CD4-positive, alpha-beta memory T cell (primary cell): ENCODE results near the gene TBX21. TPM values are rescaled to one million over a fixed set of nuclear protein-coding genes. Genes with fewer than 3 reads are reported as not detected.

Experiments used
- CTCF ChIA-PET: fragments of 350-600 bp; sonication (Branson Sonifier 250); formaldehyde crosslinking; loops from one replicate; lab custom pipeline; 2021; ENCODE audit warnings: inconsistent platforms; ENCODE audit not compliant: partially characterized antibody; lab: Charles Lee
- POLR2A ChIA-PET: fragments of 350-600 bp; sonication (Branson Sonifier 250); formaldehyde crosslinking; loops from one replicate; lab custom pipeline; 2021; ENCODE audit not compliant: partially characterized antibody; lab: Charles Lee
- DNase-seq, 5 donors: peaks; one replicate each; pipeline versions ENCODE4 v3.0.0 to v3.0.0-alpha.2; 2020 to 2022; ENCODE audit warnings: mixed read lengths in 1 of 5
- H3K27ac ChIP-seq: one replicate; pipeline ENCODE4 v1.7.0; 2013; ENCODE audit warnings: low read depth, low read length
- H3K27me3 ChIP-seq: 2 replicates; pipeline ENCODE4 v1.7.0; 2013; ENCODE audit warnings: mild to moderate bottlenecking, low read length, moderate library complexity; ENCODE audit not compliant: insufficient read depth
- H3K36me3 ChIP-seq: 2 replicates; pipeline ENCODE4 v1.7.0; 2013; ENCODE audit warnings: mild to moderate bottlenecking, low read length, moderate library complexity; ENCODE audit not compliant: insufficient read depth
- H3K4me1 ChIP-seq: 2 replicates; pipeline ENCODE4 v1.7.0; 2013; ENCODE audit warnings: mild to moderate bottlenecking, low read length, moderate library complexity; ENCODE audit not compliant: insufficient read depth
- H3K4me3 ChIP-seq, 2 donors: one replicate each; pipeline ENCODE4 v1.7.0; 2013; ENCODE audit warnings: low read length in 2 of 2, mild to moderate bottlenecking in 1 of 2
- H3K9me3 ChIP-seq, 2 donors: one replicate each; pipeline ENCODE4 v1.7.0; 2013; ENCODE audit warnings: low read length in 2 of 2, control low read depth in 1 of 2; ENCODE audit not compliant: control insufficient read depth in 1 of 2
- H3K27ac Mint-ChIP-seq, 7 donors: one replicate each; pipeline ENCODE4 v1.8.0; 2020 to 2021; ENCODE audit warnings: mixed read lengths in 7 of 7, mild to moderate bottlenecking in 6 of 7, inconsistent platforms in 3 of 7, moderate library complexity in 3 of 7
- H3K27me3 Mint-ChIP-seq, 2 donors: one replicate each; pipeline ENCODE4 v1.8.0; 2020 to 2021; ENCODE audit warnings: mixed read lengths in 2 of 2
- H3K36me3 Mint-ChIP-seq, 2 donors: one replicate each; pipeline ENCODE4 v1.8.0; 2020 to 2021; ENCODE audit warnings: mixed read lengths in 2 of 2, inconsistent platforms in 1 of 2, mild to moderate bottlenecking in 1 of 2
- H3K4me1 Mint-ChIP-seq, 4 donors: one replicate each; pipeline ENCODE4 v1.8.0; 2020 to 2021; ENCODE audit warnings: mixed read lengths in 4 of 4, mild to moderate bottlenecking in 1 of 4
- H3K4me3 Mint-ChIP-seq, 8 donors: one replicate each; pipeline ENCODE4 v1.8.0; 2020 to 2021; ENCODE audit warnings: mixed read lengths in 8 of 8, mild to moderate bottlenecking in 7 of 8, moderate library complexity in 6 of 8, inconsistent platforms in 3 of 8
- H3K9me3 Mint-ChIP-seq, 8 donors: one replicate each; pipeline ENCODE4 v1.8.0; 2020 to 2021; ENCODE audit warnings: mixed read lengths in 8 of 8, mild to moderate bottlenecking in 5 of 8, inconsistent platforms in 3 of 8, moderate library complexity in 1 of 8
- intact Hi-C: fragments of 100-400 bp; cut with micrococcal nuclease; formaldehyde crosslinking; loops from one replicate; pipeline ENCODE4 v1.15.1; 2023
- polyA plus RNA-seq, 2 donors: library from polyadenylated mRNA; unstranded; fragments of 300-500 nt; fragmentation: Illumina TruSeq; gene quantifications; one replicate each; pipeline ENCODE4 v1.2.3, GENCODE V29; 2021
- total RNA-seq, 2 experiments: library from RNA; stranded (reverse); gene quantifications; one replicate each; pipeline ENCODE4 v1.2.3, GENCODE V29; 2021

The TBX21 gene
- total and polyA plus RNA-seq, 4 experiments from 2014 or later = 6.8 to 17.9 (median 13.6) TPM

DNA sequence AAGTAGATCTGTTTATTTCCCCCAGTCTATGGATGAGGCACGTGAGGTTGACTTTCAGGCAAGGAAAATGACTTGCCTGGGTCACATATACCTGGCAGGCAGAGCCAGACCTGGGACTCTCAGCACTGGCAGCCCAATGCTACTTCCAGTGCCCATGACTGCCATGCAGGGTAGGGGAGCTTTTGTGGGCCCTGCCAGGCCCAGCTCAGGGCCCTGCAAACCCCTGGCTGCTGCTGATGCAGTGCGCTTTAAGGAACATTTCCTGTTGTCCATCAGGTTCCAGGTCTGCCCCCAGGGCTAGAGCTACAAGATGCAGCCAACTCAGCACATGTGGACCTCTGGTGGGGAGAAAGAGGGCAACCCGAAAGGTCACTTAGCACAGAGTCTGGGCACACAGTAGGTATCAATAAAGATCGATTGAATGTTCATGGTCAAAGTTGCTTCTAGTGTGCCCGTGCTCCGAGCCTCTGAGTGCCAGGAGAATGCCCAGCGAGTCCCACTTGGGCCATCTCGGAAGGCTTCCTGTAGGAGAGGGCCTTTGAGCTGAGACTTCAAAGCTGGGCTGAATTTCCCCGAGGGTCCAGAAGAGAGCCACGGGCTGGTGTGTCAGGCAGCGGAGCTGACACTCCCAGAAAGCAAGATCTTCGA is 513 bp upstream of the TBX21 start:
- H3K27me3 Mint-ChIP-seq = peaks cover 0 to 1% of the 10 kb centered on the region in 2 donors
- ChIA-PET POLR2A (interaction anchor here (0.7 to 8.0 kb wide), 18 partner anchors 9 to 208 kb away, joined by 3 to 145 read pairs (median 7); partner anchors contain the start of genes KPNB1, LRRC46, MRPL10 and OSBPL7), CTCF (interaction anchor here (0.8 to 3.9 kb wide), 22 partner anchors 9 to 110 kb away, joined by 3 to 62 read pairs (median 4); partner anchors contain the start of gene TBKBP1)
- no peaks in the 10 kb centered on the region for H3K9me3 ChIP-seq
- H3K4me1 Mint-ChIP-seq = peaks cover 31 to 89% (median 45%) of the 10 kb centered on the region in 4 donors
- DNase-seq = no peak
- H3K27ac Mint-ChIP-seq = peak overlapping the region; percentile 66 to 91 (median 86)
- H3K27ac ChIP-seq = peak overlapping the region; percentile 70
- peak overlapping the region; percentile 68 to 91 (median 76) for H3K4me3 Mint-ChIP-seq
- no peaks in the 10 kb centered on the region for H3K36me3 ChIP-seq
- H3K27me3 ChIP-seq = no peaks in the 10 kb centered on the region
- peaks cover 0 to 11% of the 10 kb centered on the region in 2 donors for H3K36me3 Mint-ChIP-seq
- peak overlapping the region in 1 of 2 donors; percentile 1 for H3K4me3 ChIP-seq
- no peaks in the 10 kb centered on the region for H3K9me3 Mint-ChIP-seq
- intact Hi-C loops = loop anchor here (1.0 kb wide), 3 partner anchors 11 to 44 kb away; no protein-coding TSS in a partner anchor
- H3K4me1 ChIP-seq = peaks cover 39% of the 10 kb centered on the region

DNA sequence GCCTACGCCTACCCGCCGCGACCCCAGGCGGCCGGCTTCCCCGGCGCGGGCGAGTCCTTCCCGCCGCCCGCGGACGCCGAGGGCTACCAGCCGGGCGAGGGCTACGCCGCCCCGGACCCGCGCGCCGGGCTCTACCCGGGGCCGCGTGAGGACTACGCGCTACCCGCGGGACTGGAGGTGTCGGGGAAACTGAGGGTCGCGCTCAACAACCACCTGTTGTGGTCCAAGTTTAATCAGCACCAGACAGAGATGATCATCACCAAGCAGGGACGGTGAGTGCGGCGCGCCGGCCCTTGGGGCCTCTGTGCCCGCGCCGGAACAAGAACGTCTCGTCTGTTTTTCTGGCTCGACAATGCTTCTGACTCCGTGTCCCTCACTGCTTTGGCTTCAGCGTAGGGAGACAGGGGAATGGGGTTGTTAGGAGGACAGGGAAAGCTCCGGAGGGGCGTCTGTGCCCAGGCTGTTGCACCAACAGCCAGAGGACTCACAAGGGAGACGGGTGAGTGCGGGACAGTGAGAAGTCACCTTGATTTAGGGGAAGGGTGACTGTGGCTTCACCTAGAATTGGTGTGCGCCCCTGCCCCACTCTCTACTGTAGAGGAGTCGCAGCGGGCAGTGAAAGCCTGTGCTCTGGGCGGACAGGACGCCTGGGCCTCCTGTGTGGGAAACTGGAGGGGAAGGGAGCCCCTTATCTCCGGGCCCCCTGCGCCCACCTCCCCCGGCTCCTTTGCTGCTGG is 806 bp downstream of the TBX21 start:
- H3K36me3 Mint-ChIP-seq = peaks cover 0 to 11% of the 10 kb centered on the region in 2 donors
- peak overlapping the region; percentile 70 for H3K27ac ChIP-seq
- H3K4me3 Mint-ChIP-seq = peak overlapping the region; percentile 92 to 100 (median 100)
- peak overlapping the region; percentile 72 to 83 for H3K4me3 ChIP-seq
- H3K4me1 Mint-ChIP-seq = peaks cover 33 to 84% (median 46%) of the 10 kb centered on the region in 4 donors
- ChIA-PET CTCF (interaction anchor here (0.8 to 3.9 kb wide), 22 partner anchors 8 to 75 kb away, joined by 3 to 62 read pairs (median 4); partner anchors contain the start of gene TBKBP1), POLR2A (interaction anchor here (0.7 to 8.0 kb wide), 22 partner anchors 8 to 411 kb away, joined by 3 to 145 read pairs (median 6); partner anchors contain the start of genes CDK5RAP3, EFCAB13, KPNB1 and LRRC46)
- H3K4me1 ChIP-seq = peaks cover 43% of the 10 kb centered on the region
- H3K27me3 Mint-ChIP-seq = peaks cover 0 to 1% of the 10 kb centered on the region in 2 donors
- no peaks in the 10 kb centered on the region for H3K9me3 ChIP-seq
- no peaks in the 10 kb centered on the region for H3K27me3 ChIP-seq
- peak in 1 of 5 donors; percentile 29 for DNase-seq
- peak overlapping the region; percentile 85 to 99 (median 97) for H3K27ac Mint-ChIP-seq
- H3K9me3 Mint-ChIP-seq = no peaks in the 10 kb centered on the region
- intact Hi-C loops = loop anchor here (1.0 kb wide), 3 partner anchors 13 to 42 kb away; no protein-coding TSS in a partner anchor
- H3K36me3 ChIP-seq = no peaks in the 10 kb centered on the region

DNA sequence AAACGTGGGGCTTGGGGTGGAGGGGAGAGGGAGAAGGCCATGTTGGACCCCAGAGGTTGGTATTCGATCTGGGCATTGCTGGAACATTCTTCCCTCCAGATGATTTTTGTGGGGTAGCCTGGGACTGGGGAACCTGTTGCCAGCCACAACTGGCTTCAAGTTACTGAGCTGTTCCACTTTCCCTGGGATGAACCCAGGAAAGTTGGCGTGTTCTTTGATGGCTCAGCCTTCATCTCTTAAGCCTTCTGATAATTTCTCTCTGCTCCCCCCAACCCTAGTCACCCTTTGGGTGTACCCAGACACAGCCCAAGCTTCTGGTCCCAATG is 2.1 kb downstream of the TBX21 start:
- Mint-ChIP-seq H3K27me3 (peaks cover 0 to 1% of the 10 kb centered on the region in 2 donors), H3K36me3 (peaks cover 0 to 11% of the 10 kb centered on the region in 2 donors), H3K4me1 (peaks cover 35 to 81% (median 46%) of the 10 kb centered on the region in 4 donors), H3K9me3 (no peaks in the 10 kb centered on the region), H3K4me3 (peak overlapping the region; percentile 92 to 100 (median 100)), H3K27ac (peak overlapping the region; percentile 85 to 99 (median 94))
- no peaks in the 10 kb centered on the region for H3K27me3 ChIP-seq
- H3K9me3 ChIP-seq = no peaks in the 10 kb centered on the region
- CTCF ChIA-PET = interaction anchor here (1.3 to 1.9 kb wide), 3 partner anchors 36 to 38 kb away, joined by 4 to 6 read pairs (median 5); no protein-coding TSS in a partner anchor
- no peaks in the 10 kb centered on the region for H3K36me3 ChIP-seq
- DNase-seq = no peak
- H3K4me3 ChIP-seq = peak overlapping the region; percentile 72 to 83
- POLR2A ChIA-PET = interaction anchor here (0.9 to 8.0 kb wide), 12 partner anchors 10 to 412 kb away, joined by 3 to 145 read pairs (median 6); partner anchors contain the start of genes EFCAB13, KPNB1, PNPO and TBKBP1
- peak overlapping the region; percentile 70 for H3K27ac ChIP-seq
- intact Hi-C loops = no loop called here
- H3K4me1 ChIP-seq = peaks cover 43% of the 10 kb centered on the region

DNA sequence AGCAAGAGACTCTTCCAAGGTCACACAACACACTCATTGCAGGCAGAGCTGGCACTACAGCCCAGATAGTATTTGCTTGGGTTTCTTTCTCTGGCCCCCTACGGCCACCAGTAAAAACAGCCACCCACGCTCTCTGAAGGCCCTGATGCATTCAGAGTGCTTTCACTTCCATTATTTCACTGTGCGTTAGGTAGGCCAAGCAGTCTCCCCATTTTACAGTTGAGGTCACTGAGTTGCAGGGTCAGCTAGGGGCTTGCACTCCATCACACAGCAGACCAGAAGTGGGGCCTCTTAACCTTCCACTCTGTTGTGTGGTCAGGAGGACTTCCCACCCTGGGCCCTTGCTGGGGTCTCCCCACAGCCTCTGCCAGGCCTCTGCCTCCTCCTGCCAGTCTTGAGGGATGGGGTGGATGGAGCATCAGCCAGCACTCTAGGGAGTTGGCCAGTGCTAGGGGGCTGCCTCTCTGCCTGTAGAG is 2.5 kb downstream of the TBX21 start:
- intact Hi-C loops = no loop called here
- Mint-ChIP-seq H3K4me3 (peak overlapping the region; percentile 92 to 100 (median 100)), H3K4me1 (peaks cover 36 to 80% (median 49%) of the 10 kb centered on the region in 4 donors)

DNA sequence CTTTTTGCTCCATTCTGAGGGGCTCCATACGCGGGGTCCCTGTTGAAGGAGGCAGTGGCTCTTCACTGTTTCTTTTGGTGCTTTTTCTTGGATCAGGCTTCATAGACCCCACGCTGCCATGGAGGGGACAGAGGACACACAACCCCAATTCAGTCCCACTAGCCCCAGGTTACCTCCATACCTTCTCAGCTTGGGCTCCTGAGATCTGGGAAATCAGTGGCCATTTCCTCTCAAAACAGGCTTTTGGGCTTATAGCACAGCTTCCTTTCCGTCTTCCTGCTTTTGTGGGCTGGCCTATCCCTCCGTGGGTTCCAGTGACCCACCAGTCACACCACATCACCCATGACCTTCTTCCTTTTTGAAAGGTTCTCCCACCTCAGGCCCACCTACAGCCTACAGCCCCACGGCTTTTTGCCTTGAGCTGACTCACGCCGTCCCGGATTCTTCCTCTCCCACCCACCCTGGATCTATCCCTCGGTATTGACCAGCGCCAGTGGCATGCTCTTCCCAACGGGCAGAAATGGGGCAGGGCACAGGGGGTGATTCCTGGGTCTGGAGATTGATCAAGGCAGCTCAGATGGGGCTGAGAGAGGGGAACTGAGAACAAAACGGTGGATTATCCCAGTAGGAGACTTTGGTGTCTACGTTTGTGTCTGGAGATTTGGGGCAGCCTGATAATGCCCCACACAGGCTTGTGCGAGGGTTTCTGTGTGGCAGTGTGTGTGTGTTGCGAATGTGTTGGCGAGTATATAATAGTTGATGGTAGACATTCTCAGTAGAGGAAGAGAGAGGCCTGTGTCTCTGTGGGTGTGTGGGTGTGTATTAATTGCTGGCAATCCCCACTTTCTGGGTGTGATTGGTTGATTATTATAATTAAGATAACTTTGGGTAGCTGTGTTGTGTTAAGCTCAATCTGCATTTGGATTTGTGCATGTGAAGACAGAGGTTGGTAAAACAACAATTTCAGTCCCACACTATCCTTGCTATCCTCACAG is 3.8 kb downstream of the TBX21 start:
- POLR2A ChIA-PET = interaction anchor here (0.7 to 8.0 kb wide), 10 partner anchors 9 to 159 kb away, joined by 3 to 145 read pairs (median 5); partner anchors contain the start of genes KPNB1, SP2 and TBKBP1
- Mint-ChIP-seq H3K27ac (peak overlapping the region; percentile 14 to 95 (median 87)), H3K4me1 (peaks cover 44 to 80% (median 58%) of the 10 kb centered on the region in 4 donors), H3K36me3 (peaks cover 0 to 16% of the 10 kb centered on the region in 2 donors), H3K9me3 (no peaks in the 10 kb centered on the region), H3K4me3 (peak overlapping the region; percentile 92 to 100 (median 100)), H3K27me3 (no peaks in the 10 kb centered on the region)
- no peaks in the 10 kb centered on the region for H3K36me3 ChIP-seq
- peak overlapping the region in 1 of 2 donors; percentile 23 for H3K4me3 ChIP-seq
- peak overlapping the region; percentile 55 for H3K27ac ChIP-seq
- no peaks in the 10 kb centered on the region for H3K27me3 ChIP-seq
- DNase-seq = no peak
- intact Hi-C loops = no loop called here
- no peaks in the 10 kb centered on the region for H3K9me3 ChIP-seq
- CTCF ChIA-PET = interaction anchor here (1.0 to 1.5 kb wide), 3 partner anchors 9 to 39 kb away, joined by 3 to 5 read pairs (median 4); no protein-coding TSS in a partner anchor
- peaks cover 50% of the 10 kb centered on the region for H3K4me1 ChIP-seq

More for the DNA sequence above, 2.5 kb downstream of the TBX21 start:
- POLR2A ChIA-PET = interaction anchor here (0.8 to 8.0 kb wide), 9 partner anchors 15 to 160 kb away, joined by 3 to 145 read pairs (median 8); partner anchors contain the start of genes KPNB1, SP2 and TBKBP1
- H3K9me3 ChIP-seq = no peaks in the 10 kb centered on the region
- H3K27me3 ChIP-seq = no peaks in the 10 kb centered on the region
- peak overlapping the region; percentile 70 for H3K27ac ChIP-seq
- H3K36me3 ChIP-seq = no peaks in the 10 kb centered on the region
- peak overlapping the region; percentile 72 to 83 for H3K4me3 ChIP-seq
- CTCF ChIA-PET = interaction anchor here (1.2 to 1.9 kb wide), 4 partner anchors 35 to 39 kb away, joined by 4 to 6 read pairs (median 4); no protein-coding TSS in a partner anchor
- H3K4me1 ChIP-seq = peaks cover 44% of the 10 kb centered on the region
- DNase-seq = peak in 1 of 5 donors; percentile 33
- H3K9me3 Mint-ChIP-seq = no peaks in the 10 kb centered on the region
- peaks cover 0 to 11% of the 10 kb centered on the region in 2 donors for H3K36me3 Mint-ChIP-seq
- peak overlapping the region; percentile 81 to 98 (median 92) for H3K27ac Mint-ChIP-seq
- no peaks in the 10 kb centered on the region for H3K27me3 Mint-ChIP-seq
